K562 (cell line): ENCODE data around the gene DTWD2. TPM values are rescaled to one million over a fixed set of nuclear protein-coding genes. Genes with fewer than 3 reads are reported as not detected.

ENCODE experiments used
- CBX3 ChIP-seq, 2 experiments: IDR thresholded peaks; 1 replicate in 1 of 2; 2 replicates in 1 of 2; pipeline ENCODE4 v1.6.1; 2012; ENCODE audit warnings: inconsistent platforms in 2 of 2, low read length in 2 of 2, borderline replicate concordance in 1 of 2, control low read depth in 1 of 2
- CHAMP1 ChIP-seq: fragments of 450-650 bp; IDR thresholded peaks from 2 replicates; pipeline ENCODE4 v1.6.1; 2016; ENCODE audit warnings: mild to moderate bottlenecking
- HDAC1 ChIP-seq, 2 experiments: fragments of 450-650 bp; IDR thresholded peaks; 2 replicates each; pipeline ENCODE4 v1.6.1; 2016 to 2017; ENCODE audit warnings: inconsistent platforms in 1 of 2, mild to moderate bottlenecking in 1 of 2, moderate library complexity in 1 of 2
- KAT8 ChIP-seq: fragments of 450-650 bp; IDR thresholded peaks from 2 replicates; pipeline ENCODE4 v1.6.1; 2016; ENCODE audit warnings: low read depth, mild to moderate bottlenecking
- MGA ChIP-seq: fragments of 450-650 bp; IDR thresholded peaks from 2 replicates; pipeline ENCODE4 v1.6.1; 2016; ENCODE audit warnings: mild to moderate bottlenecking, moderate library complexity
- TCF3 ChIP-seq: sonication (generic); formaldehyde crosslinking; IDR thresholded peaks from 2 replicates; pipeline ENCODE4 v1.4.0; 2020; ENCODE audit warnings: mild to moderate bottlenecking, missing genetic modification reagents
- ZBTB7A ChIP-seq: IDR thresholded peaks from 2 replicates; pipeline ENCODE4 v1.6.1; 2011; ENCODE audit warnings: low read depth, mild to moderate bottlenecking, low read length, moderate library complexity, borderline replicate concordance; ENCODE audit not compliant: control insufficient read depth
- ZKSCAN3 ChIP-seq: fragments of 250-450 bp; sonication (Bioruptor Pico); IDR thresholded peaks from 2 replicates; pipeline ENCODE4 v1.4.0; 2020
- ZNF24 ChIP-seq: fragments of 450-650 bp; IDR thresholded peaks from 2 replicates; pipeline ENCODE4 v1.6.1; 2016
- ZNF583 ChIP-seq: fragments of 250-450 bp; sonication (Bioruptor Pico); IDR thresholded peaks from 2 replicates; pipeline ENCODE4 v1.4.0; 2020
- ZNF830 ChIP-seq: fragments of 250-450 bp; sonication (Bioruptor Pico); IDR thresholded peaks from 2 replicates; pipeline ENCODE4 v1.5.0; 2021; ENCODE audit warnings: mild to moderate bottlenecking
- polyA plus RNA-seq, 8 experiments: library from polyadenylated mRNA; depleted of rRNA in 4 of 8; stranded (reverse) in 5 of 8; unstranded in 3 of 8; fragments of >200 nt; fragmentation: Nextera tagmentation in 2 of 8; fragmentation: Illumina TruSeq in 1 of 8; extraction: Ambion mirVana in 2 of 8; extraction: Trizol in 1 of 8; gene quantifications; 2 replicates each; pipeline versions ENCODE4 v1.2.1 to v1.2.3, GENCODE V29; 2011 to 2014; ENCODE audit warnings: inconsistent platforms in 1 of 8, missing spikeins in 1 of 8
- total RNA-seq, 7 experiments: library from RNA; depleted of rRNA in 6 of 7; stranded (reverse); fragments of >200 nt in 6 of 7; fragmentation: Illumina TruSeq in 2 of 7; extraction: Trizol in 2 of 7; gene quantifications; 2 replicates each; pipeline versions ENCODE4 v1.2.1 to v1.2.3, GENCODE V29; 2011 to 2021; ENCODE audit warnings: low replicate concordance in 1 of 7

The DTWD2 gene
- total and polyA plus RNA-seq, 9 of the 15 experiments (the other 6 are each of a cell fraction or from before 2014, with no cell fraction given), result 0.99 to 10.8 (median 4.1) TPM

GRCh38 chr5:118854819-118855218, 133.5 kb downstream of the DTWD2 start (continued):
- TF ChIP-seq MGA, result no peak
- TF ChIP-seq ZNF24, result no peak
- no peak for TF ChIP-seq ZBTB7A
- no peak for TF ChIP-seq ZNF830
- TF ChIP-seq CHAMP1, result no peak
- TF ChIP-seq CBX3 (IDR thresholded peaks at IDR 0.05; ENCODE audit: borderline replicate concordance in 1 of 2, low read length in 2 of 2), result no peak
- TF ChIP-seq ZNF583, result no peak
- no peak for TF ChIP-seq TCF3
- no peak for TF ChIP-seq KAT8
- no peak for TF ChIP-seq ZKSCAN3 (CRISPR knock-in tag)
- TF ChIP-seq HDAC1 (IDR thresholded peaks at IDR 0.05), result no peak
- TF ChIP-seq, all 486 proteins: peak for 0
